ENCODE results near the gene ADAP2.

DNA sequence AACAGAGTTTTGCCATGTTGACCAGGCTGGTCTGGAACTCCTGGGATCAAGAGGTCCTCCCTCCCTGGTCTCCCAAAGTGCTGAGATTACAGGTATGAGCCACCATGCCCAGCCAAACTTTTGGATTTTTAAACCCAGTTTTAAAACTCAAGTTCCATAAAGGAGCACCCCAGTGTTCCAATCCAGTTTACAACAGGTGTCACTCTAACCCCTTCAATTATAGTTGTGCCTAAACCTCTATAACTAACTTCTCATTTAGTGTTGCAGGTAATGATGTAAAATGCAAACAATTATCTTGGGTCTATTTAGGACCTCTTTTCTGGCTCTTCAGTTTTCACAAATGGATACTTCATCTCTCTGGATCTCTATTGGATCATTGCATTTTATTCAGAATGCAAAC, 7.8 kb upstream of the ADAP2 start:
- TF ChIP-seq POLR2A (IDR thresholded peaks at IDR 0.05) (no peak), EP300 (IDR thresholded peaks at IDR 0.05) (no peak)
- TF ChIP-seq, protein P1, sequence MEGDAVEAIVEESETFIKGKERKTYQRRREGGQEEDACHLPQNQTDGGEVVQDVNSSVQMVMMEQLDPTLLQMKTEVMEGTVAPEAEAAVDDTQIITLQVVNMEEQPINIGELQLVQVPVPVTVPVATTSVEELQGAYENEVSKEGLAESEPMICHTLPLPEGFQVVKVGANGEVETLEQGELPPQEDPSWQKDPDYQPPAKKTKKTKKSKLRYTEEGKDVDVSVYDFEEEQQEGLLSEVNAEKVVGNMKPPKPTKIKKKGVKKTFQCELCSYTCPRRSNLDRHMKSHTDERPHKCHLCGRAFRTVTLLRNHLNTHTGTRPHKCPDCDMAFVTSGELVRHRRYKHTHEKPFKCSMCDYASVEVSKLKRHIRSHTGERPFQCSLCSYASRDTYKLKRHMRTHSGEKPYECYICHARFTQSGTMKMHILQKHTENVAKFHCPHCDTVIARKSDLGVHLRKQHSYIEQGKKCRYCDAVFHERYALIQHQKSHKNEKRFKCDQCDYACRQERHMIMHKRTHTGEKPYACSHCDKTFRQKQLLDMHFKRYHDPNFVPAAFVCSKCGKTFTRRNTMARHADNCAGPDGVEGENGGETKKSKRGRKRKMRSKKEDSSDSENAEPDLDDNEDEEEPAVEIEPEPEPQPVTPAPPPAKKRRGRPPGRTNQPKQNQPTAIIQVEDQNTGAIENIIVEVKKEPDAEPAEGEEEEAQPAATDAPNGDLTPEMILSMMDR (IDR thresholded peaks at IDR 0.05): no peak

Measured in stomach (tissue), 4 donors.